Sigmoid colon (tissue), 4 donors: ENCODE data around the gene EVI2A.

ENCODE experiments used
- EP300 ChIP-seq, 4 donors: sonication (generic); formaldehyde crosslinking; IDR thresholded peaks; one replicate each; pipeline ENCODE4 v1.6.1; 2017; ENCODE audit warnings: antibody characterized with exemption in 4 of 4
- POLR2A ChIP-seq, 2 donors: fragments of 450-650 bp; IDR thresholded peaks; one replicate each; pipeline ENCODE4 v1.6.1; 2016; ENCODE audit warnings: antibody characterized with exemption in 2 of 2, mild to moderate bottlenecking in 2 of 2, moderate library complexity in 2 of 2
- POLR2AphosphoS5 ChIP-seq, 4 donors: sonication (generic); formaldehyde crosslinking; IDR thresholded peaks; one replicate each; pipeline ENCODE4 v1.6.1; 2017; ENCODE audit warnings: antibody characterized with exemption in 4 of 4
- TF ChIP-seq, protein P1 (sequence below), 4 experiments: fragments of 450-650 bp in 3 of 4; fragments of 200-600 bp in 1 of 4; IDR thresholded peaks; one replicate each; pipeline ENCODE4 v1.5.1; 2016 to 2019; ENCODE audit warnings: antibody characterized with exemption in 4 of 4, mild to moderate bottlenecking in 3 of 4, moderate library complexity in 2 of 4

DNA sequence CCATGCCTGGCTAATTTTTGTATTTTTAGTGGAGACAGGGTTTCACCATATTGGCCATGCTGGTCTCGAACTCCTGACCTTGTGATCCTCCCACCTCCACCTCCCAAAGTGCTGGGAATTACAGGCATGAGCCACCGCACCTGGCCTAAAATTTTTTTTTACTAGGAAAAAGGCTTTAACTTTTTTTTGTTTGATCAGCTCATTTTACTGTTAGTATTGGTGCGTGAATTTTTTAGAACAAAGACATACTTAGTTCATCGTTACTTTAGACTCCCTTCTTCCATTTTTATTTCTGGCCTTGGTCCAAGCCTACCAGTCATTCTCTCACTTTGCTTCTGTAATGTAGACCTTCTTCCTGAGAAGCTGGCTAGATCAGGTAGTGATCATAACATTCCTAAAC, 44.7 kb upstream of the EVI2A start:
- TF ChIP-seq, protein P1, sequence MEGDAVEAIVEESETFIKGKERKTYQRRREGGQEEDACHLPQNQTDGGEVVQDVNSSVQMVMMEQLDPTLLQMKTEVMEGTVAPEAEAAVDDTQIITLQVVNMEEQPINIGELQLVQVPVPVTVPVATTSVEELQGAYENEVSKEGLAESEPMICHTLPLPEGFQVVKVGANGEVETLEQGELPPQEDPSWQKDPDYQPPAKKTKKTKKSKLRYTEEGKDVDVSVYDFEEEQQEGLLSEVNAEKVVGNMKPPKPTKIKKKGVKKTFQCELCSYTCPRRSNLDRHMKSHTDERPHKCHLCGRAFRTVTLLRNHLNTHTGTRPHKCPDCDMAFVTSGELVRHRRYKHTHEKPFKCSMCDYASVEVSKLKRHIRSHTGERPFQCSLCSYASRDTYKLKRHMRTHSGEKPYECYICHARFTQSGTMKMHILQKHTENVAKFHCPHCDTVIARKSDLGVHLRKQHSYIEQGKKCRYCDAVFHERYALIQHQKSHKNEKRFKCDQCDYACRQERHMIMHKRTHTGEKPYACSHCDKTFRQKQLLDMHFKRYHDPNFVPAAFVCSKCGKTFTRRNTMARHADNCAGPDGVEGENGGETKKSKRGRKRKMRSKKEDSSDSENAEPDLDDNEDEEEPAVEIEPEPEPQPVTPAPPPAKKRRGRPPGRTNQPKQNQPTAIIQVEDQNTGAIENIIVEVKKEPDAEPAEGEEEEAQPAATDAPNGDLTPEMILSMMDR (IDR thresholded peaks at IDR 0.05), result no peak
- TF ChIP-seq POLR2A (IDR thresholded peaks at IDR 0.05) (no peak), EP300 (IDR thresholded peaks at IDR 0.05) (no peak), POLR2AphosphoS5 (IDR thresholded peaks at IDR 0.05) (no peak)
